Measurements from ENCODE around the gene ZYX.
"Not testable (repeated sequence)": the region's sequence is repeated elsewhere in the genome, so short reads cannot be mapped to it uniquely, and the experiment has no call there.

The ZYX gene

GRCh38 chr7:143418681-143419458 lies 37.7 kb downstream of the ZYX start:
- DNase-seq (ENCODE audit: low read depth), result no peak

GRCh38 chr7:143419880-143420279 lies 38.7 kb downstream of the ZYX start:
- DNase-seq (ENCODE audit: low read depth), result no peak

DNA sequence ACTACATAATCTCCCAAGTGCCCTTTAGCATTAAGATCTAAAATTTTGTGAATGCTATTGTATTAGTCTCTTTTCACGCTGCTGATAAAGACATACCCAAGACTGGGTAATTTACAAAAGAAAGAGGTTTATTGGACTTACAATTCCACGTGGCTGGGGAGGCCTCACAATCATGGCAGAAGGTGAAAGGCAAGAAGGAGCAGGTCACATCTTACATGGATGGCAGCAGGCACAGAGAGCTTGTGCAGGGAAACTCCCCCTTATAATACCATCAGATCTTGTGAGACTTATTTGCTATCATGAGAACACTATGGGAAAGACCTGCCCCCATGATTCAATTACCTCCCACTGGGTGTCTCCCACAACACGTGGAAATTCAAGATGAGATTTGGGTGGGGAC lies 39.5 kb downstream of the ZYX start:
- not testable (repeated sequence) for DNase-seq (ENCODE audit: low read depth)

DNA sequence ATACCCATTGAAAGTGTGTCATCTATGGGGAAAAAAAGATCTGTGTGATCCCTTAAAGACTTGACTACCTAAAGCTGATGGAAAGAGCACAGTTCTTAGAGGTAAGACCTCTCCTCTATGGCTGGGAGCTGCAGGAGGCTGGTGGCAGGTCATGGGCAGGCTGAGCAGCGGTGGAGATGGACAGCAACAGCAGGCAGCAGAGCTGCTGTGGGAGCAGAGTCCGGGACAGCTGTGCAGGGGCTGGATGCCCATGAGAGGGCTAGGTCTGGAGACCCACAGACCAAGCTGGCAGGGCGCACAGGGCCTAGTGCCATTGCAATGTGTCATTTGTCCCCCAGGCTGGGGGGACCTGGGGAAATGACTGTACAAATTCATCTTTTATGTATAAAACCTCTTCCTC lies 40.9 kb downstream of the ZYX start:
- no peak for DNase-seq (ENCODE audit: low read depth)

DNA sequence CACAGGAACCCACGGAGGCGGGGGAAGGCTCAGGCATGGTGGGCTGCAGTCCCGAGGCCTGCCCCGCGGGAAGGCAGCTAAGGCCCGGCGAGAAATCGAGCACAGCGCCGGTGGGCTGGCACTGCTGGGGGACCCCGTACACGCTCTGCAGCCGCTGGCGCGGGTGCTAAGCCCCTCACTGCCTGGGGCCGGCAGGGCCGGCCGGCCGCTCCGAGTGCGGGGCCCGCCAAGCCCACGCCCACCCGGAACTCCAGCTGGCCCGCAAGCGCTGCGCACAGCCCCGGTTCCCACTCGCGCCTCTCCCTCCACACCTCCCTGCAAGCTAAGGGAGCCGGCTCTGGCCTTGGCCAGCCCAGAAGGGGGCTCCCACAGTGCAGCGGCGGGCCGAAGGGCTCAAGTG lies 43.3 kb downstream of the ZYX start:
- not testable (repeated sequence) for DNase-seq (ENCODE audit: low read depth)

GRCh38 chr7:143426479-143427142 lies 45.5 kb downstream of the ZYX start:
- DNase-seq (ENCODE audit: low read depth), result no peak

DNA sequence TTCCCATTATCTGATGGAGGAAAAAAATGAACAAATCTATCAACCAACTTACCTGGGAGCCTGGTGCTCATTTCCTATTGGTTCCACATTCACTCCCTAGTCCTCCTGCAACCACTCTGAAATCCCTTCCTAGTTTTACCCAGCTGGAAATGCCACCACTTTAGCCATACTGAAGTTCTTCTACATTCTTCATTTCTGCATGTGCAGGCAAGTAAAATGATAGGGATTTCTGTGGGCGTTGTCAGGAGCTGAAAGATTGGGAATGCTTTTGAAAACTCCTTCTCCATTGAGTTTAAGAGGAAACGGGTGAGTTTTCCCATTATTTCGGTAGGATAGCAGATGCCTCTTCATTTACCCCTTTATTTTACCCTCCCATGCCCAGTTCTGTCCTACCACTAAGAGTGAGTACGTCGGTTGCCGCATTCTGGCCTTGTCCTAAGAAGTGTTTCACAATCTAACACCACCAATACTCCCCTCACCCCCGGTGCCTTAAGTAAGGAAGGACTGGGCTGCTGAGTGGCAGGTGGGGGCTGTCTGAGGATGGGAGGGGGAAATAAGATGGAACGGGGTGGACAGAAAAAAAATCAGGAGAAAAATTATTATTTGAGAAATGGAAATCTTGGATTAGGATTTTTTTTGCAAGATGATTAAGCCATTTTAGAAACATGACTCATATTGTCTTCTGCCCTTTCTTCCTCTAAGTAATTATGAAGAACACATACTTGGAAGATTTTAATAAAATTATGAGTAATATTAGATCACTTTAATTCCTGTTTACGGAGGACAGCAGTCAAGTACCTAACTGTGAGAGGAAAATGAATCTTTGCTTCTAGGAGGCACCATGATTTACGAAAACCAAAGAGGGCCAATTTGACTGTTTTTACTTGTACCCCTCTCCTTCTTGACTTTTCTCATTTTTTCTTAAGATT lies 48.9 kb downstream of the ZYX start:
- DNase-seq (ENCODE audit: low read depth), result no peak

GRCh38 chr7:143431109-143431508 lies 50.0 kb downstream of the ZYX start:
- no peak for DNase-seq (ENCODE audit: low read depth)

- DNase-seq (ENCODE audit: low read depth), result no peak
These were observed 52.6 kb downstream of the ZYX start for GRCh38 chr7:143433759-143434158.

- no peak for DNase-seq (ENCODE audit: low read depth)
These were observed 53.5 kb downstream of the ZYX start for GRCh38 chr7:143434660-143435059.

DNA sequence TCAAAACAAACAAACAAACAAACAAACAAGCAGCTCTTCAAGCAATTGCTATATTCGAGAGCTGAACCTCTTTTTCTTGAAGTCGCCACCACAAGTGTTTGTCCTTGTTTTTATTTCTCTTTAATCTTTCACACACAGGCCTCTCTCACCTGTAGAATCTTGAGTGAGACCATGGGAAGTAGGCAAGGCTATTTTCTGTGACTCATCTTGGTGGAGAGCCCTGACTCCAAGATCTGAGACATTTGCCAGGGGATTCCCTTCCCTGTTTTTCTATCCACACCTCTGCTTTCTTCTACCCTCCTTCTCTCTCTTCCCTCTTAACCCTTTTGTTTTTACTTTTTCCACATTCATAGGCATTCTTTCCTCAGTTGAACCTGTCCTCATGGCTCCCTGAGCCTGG lies 54.1 kb downstream of the ZYX start:
- DNase-seq (ENCODE audit: low read depth), result no peak

DNA sequence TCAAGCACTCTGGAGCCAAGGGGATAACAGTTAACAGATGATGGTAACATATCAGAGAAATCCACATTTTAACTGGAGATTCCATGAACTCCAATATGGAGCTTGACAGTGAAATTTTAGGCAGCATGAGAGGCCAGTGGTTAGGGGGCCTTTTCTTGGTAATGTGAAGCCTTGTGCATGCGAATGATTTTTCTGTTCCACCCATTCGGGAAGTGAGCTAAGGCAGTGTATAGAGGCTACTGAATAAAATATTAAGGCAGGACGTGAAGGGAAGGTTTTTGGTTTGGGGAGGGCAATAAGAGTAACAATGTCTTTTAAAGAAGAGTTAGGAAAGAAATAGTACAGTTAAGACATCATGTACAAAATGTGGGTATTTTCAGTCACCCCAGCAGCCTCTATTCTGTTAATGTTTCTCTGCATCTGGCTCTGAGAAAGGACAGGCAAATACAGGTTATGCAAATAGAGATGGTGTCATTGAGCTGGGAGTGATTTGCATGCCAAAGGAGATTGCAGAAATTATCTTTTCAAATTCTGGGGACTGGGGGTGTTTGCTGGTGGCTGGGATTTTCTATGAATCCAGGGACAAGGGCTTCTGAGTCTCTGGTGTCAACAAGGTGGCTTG lies 55.3 kb downstream of the ZYX start:
- no peak for DNase-seq (ENCODE audit: low read depth)

DNA sequence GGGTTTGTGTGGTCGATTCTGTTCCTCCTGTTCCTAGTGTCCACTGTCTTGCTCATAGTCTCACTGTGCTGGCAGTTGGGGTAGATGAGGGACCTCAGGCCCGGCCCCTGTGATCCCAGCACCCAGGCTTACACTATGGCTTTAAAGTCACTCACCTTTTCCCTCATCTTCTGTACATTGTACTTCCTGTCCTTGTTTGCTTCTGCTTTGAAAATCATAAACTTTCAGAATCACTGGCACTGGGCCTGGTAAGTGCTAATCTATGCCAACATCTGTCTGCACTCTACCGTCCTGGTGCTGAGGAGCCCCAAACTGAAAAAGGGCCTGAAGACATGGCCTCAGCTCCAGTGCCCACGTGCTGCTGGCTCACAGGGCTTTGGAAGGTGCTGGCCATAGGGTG lies 56.4 kb downstream of the ZYX start:
- no peak for DNase-seq (ENCODE audit: low read depth)

- no peak for DNase-seq (ENCODE audit: low read depth)
These were observed 58.7 kb downstream of the ZYX start for GRCh38 chr7:143439866-143440265.

Data from activated T-cell treated with anti-CD3 and anti-CD28 coated beads for 48 hours (primary cell).